Vagina (tissue), 2 donors: ENCODE data around the gene TBC1D23.

ENCODE experiments used
- POLR2A ChIP-seq, 2 donors: fragments of 450-650 bp; IDR thresholded peaks; one replicate each; pipeline ENCODE4 v1.6.1; 2017; ENCODE audit warnings: antibody characterized with exemption in 2 of 2, mild to moderate bottlenecking in 2 of 2, moderate library complexity in 2 of 2
- TF ChIP-seq, protein P1 (sequence below), 3 experiments: fragments of 450-650 bp in 2 of 3; fragments of 200-600 bp in 1 of 3; sonication (generic) in 1 of 3; IDR thresholded peaks; one replicate each; pipeline ENCODE4 v1.5.1; 2017 to 2019; ENCODE audit warnings: antibody characterized with exemption in 3 of 3, mild to moderate bottlenecking in 2 of 3, moderate library complexity in 2 of 3

- TF ChIP-seq POLR2A (IDR thresholded peaks at IDR 0.05): no peak
- TF ChIP-seq, protein P1, sequence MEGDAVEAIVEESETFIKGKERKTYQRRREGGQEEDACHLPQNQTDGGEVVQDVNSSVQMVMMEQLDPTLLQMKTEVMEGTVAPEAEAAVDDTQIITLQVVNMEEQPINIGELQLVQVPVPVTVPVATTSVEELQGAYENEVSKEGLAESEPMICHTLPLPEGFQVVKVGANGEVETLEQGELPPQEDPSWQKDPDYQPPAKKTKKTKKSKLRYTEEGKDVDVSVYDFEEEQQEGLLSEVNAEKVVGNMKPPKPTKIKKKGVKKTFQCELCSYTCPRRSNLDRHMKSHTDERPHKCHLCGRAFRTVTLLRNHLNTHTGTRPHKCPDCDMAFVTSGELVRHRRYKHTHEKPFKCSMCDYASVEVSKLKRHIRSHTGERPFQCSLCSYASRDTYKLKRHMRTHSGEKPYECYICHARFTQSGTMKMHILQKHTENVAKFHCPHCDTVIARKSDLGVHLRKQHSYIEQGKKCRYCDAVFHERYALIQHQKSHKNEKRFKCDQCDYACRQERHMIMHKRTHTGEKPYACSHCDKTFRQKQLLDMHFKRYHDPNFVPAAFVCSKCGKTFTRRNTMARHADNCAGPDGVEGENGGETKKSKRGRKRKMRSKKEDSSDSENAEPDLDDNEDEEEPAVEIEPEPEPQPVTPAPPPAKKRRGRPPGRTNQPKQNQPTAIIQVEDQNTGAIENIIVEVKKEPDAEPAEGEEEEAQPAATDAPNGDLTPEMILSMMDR (IDR thresholded peaks at IDR 0.05): no peak
These were observed 39.6 kb upstream of the TBC1D23 start for GRCh38 chr3:100221159-100221558.
